K562 (cell line): ENCODE data around the gene PPP1R15A. TPM values are rescaled to one million over a fixed set of nuclear protein-coding genes. Genes with fewer than 3 reads are reported as not detected.

ENCODE experiments used
- BCOR ChIP-seq: fragments of 450-650 bp; IDR thresholded peaks from 2 replicates; pipeline ENCODE4 v1.6.1; 2016
- ELF4 ChIP-seq: fragments of 450-650 bp; formaldehyde crosslinking; IDR thresholded peaks from 2 replicates; pipeline ENCODE4 v1.4.0; 2022; ENCODE audit warnings: missing genetic modification characterization
- FOSL1 ChIP-seq: fragments of 200-800 bp; sonication (Bioruptor generic); conservative IDR thresholded peaks from 2 replicates; pipeline ENCODE4 v1.6.1; 2016; ENCODE audit warnings: missing genetic modification characterization, missing compliant biosample characterization
- LCOR ChIP-seq: sonication (generic); formaldehyde crosslinking; IDR thresholded peaks from 2 replicates; pipeline ENCODE4 v1.8.0; 2022; ENCODE audit warnings: mild to moderate bottlenecking, missing genetic modification reagents
- TRIM28 ChIP-seq: fragments of 450-650 bp; IDR thresholded peaks from 2 replicates; pipeline ENCODE4 v1.6.1; 2017
- ZKSCAN8 ChIP-seq: fragments of 200-800 bp; sonication (Bioruptor generic); IDR thresholded peaks from 2 replicates; pipeline ENCODE4 v1.6.1; 2016; ENCODE audit warnings: missing genetic modification characterization, missing compliant biosample characterization
- polyA plus RNA-seq, 8 experiments: library from polyadenylated mRNA; depleted of rRNA in 4 of 8; stranded (reverse) in 5 of 8; unstranded in 3 of 8; fragments of >200 nt; fragmentation: Nextera tagmentation in 2 of 8; fragmentation: Illumina TruSeq in 1 of 8; extraction: Ambion mirVana in 2 of 8; extraction: Trizol in 1 of 8; gene quantifications; 2 replicates each; pipeline versions ENCODE4 v1.2.1 to v1.2.3, GENCODE V29; 2011 to 2014; ENCODE audit warnings: inconsistent platforms in 1 of 8, missing spikeins in 1 of 8
- total RNA-seq, 7 experiments: library from RNA; depleted of rRNA in 6 of 7; stranded (reverse); fragments of >200 nt in 6 of 7; fragmentation: Illumina TruSeq in 2 of 7; extraction: Trizol in 2 of 7; gene quantifications; 2 replicates each; pipeline versions ENCODE4 v1.2.1 to v1.2.3, GENCODE V29; 2011 to 2021; ENCODE audit warnings: low replicate concordance in 1 of 7
- TF ChIP-seq, protein P1 (sequence below), 2 experiments: fragments of 450-650 bp in 1 of 2; sonication (generic) in 1 of 2; formaldehyde crosslinking in 1 of 2; IDR thresholded peaks; 2 replicates each; pipeline versions ENCODE4 v1.7.1 to v1.9.0; 2016 to 2022; ENCODE audit warnings: inconsistent platforms in 1 of 2, mild to moderate bottlenecking in 1 of 2, missing genetic modification reagents in 1 of 2

The PPP1R15A gene
- total and polyA plus RNA-seq, 9 of the 15 experiments (the other 6 are each of a cell fraction or from before 2014, with no cell fraction given), result 0.42 to 73.7 (median 44.0) TPM

DNA sequence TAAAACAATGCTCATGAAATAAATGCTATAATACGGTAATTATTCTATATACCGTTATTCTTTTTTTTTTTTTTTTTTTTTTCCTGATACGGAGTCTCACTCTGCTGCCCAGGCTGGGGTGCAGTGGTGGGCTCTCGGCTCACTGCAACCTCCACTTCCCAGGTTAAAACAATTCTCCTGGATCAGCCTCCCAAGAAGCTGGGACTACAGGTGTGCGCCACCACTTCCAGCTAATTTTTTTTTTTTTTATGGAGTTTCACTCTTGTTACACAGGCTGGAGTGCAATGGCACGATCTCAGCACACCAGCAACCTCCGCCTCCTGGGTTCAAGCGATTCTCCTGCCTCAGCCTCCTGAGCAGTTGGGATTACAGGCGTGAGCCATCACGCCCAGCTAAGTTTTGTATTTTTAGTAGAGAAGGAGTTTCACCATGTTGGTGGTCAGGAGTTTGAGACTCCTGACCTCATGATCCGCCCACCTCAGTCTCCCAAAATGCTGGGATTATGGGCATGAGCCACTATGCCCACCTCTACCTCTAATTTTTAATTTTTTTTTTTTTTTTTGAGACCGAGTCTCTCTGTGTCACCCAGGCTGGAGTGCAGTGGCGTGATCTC is 6.9 kb downstream of the PPP1R15A start (continued):
- TF ChIP-seq ELF4 (CRISPR knock-in tag) (no peak), FOSL1 (peak; percentile 10; the same call in 1 of the 2 replicates), ZKSCAN8 (CRISPR knock-in tag) (peak; percentile 25), TRIM28 (peak; percentile 79; the same call in 1 of the 2 replicates), LCOR (CRISPR knock-in tag) (no peak), BCOR (peak; percentile 91)
- TF ChIP-seq, protein P1, sequence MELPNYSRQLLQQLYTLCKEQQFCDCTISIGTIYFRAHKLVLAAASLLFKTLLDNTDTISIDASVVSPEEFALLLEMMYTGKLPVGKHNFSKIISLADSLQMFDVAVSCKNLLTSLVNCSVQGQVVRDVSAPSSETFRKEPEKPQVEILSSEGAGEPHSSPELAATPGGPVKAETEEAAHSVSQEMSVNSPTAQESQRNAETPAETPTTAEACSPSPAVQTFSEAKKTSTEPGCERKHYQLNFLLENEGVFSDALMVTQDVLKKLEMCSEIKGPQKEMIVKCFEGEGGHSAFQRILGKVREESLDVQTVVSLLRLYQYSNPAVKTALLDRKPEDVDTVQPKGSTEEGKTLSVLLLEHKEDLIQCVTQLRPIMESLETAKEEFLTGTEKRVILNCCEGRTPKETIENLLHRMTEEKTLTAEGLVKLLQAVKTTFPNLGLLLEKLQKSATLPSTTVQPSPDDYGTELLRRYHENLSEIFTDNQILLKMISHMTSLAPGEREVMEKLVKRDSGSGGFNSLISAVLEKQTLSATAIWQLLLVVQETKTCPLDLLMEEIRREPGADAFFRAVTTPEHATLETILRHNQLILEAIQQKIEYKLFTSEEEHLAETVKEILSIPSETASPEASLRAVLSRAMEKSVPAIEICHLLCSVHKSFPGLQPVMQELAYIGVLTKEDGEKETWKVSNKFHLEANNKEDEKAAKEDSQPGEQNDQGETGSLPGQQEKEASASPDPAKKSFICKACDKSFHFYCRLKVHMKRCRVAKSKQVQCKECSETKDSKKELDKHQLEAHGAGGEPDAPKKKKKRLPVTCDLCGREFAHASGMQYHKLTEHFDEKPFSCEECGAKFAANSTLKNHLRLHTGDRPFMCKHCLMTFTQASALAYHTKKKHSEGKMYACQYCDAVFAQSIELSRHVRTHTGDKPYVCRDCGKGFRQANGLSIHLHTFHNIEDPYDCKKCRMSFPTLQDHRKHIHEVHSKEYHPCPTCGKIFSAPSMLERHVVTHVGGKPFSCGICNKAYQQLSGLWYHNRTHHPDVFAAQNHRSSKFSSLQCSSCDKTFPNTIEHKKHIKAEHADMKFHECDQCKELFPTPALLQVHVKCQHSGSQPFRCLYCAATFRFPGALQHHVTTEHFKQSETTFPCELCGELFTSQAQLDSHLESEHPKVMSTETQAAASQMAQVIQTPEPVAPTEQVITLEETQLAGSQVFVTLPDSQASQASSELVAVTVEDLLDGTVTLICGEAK (IDR thresholded peaks at IDR 0.05), result peak; percentile 53; the same call in 1 of the 2 replicates
- TF ChIP-seq, protein P1 (CRISPR knock-in tag; IDR thresholded peaks at IDR 0.05), result no peak
